Transverse colon (tissue), 4 donors: ENCODE results near the gene FAM111A. TPM values are rescaled to one million over a fixed set of nuclear protein-coding genes. Genes with fewer than 3 reads are reported as not detected.

Source experiments
- DNase-seq: peaks from one replicate; pipeline ENCODE4 v3.0.0-alpha.2; 2019
- H3K27ac ChIP-seq, 4 donors: fragments of 200-600 bp; sonication (generic); 2 replicates each; pipeline ENCODE4 v1.5.1; 2016 to 2018; ENCODE audit warnings: inconsistent platforms in 4 of 4
- H3K27me3 ChIP-seq: fragments of 200-600 bp; sonication (generic); 2 replicates; pipeline ENCODE4 v1.5.1; 2017; ENCODE audit warnings: inconsistent platforms
- H3K36me3 ChIP-seq, 4 donors: fragments of 200-600 bp; sonication (generic); 2 replicates each; pipeline ENCODE4 v1.5.1; 2017 to 2019; ENCODE audit warnings: inconsistent platforms in 4 of 4
- H3K4me1 ChIP-seq, 4 donors: fragments of 200-600 bp; sonication (generic); 2 replicates each; pipeline ENCODE4 v1.5.1; 2017 to 2020; ENCODE audit warnings: inconsistent platforms in 4 of 4
- H3K4me3 ChIP-seq, 4 donors: fragments of 200-600 bp; sonication (generic); 1 replicate in 1 of 4; 2 replicates in 3 of 4; pipeline versions ENCODE4 v1.5.1 to v1.6.1; 2017 to 2019; ENCODE audit warnings: inconsistent platforms in 4 of 4
- H3K9me3 ChIP-seq, 2 donors: fragments of 200-600 bp; sonication (generic); 2 replicates each; pipeline ENCODE4 v1.5.1; 2017 to 2019; ENCODE audit warnings: inconsistent platforms in 2 of 2
- EP300 ChIP-seq: sonication (generic); formaldehyde crosslinking; IDR thresholded peaks from one replicate; pipeline ENCODE4 v1.6.1; 2017; ENCODE audit warnings: antibody characterized with exemption, low read depth
- POLR2A ChIP-seq: fragments of 450-650 bp; IDR thresholded peaks from one replicate; pipeline ENCODE4 v1.6.1; 2016; ENCODE audit warnings: antibody characterized with exemption, mild to moderate bottlenecking, moderate library complexity
- POLR2AphosphoS5 ChIP-seq, 3 donors: sonication (generic); formaldehyde crosslinking; IDR thresholded peaks; one replicate each; pipeline ENCODE4 v1.6.1; 2016; ENCODE audit warnings: antibody characterized with exemption in 3 of 3
- WGBS, 2 donors: methylation state at CpG; one replicate each; pipeline ENCODE4 v1.1.5; 2018; ENCODE audit warnings: low coverage in 1 of 2; 5-methylcytosine and 5-hydroxymethylcytosine counted together
- in situ Hi-C, 4 donors: fragments of 200-750 bp; cut with MboI; loops; one replicate each; pipeline versions ENCODE4 v1.15.0 to v1.15.1; 2017; ENCODE audit warnings: low sequenced_read_pairs in 3 of 4, low pct_ligation_motif_present in 1 of 4, low pct_unique_long_range_greater_than_20kb in 1 of 4
- intact Hi-C: fragments of 100-400 bp; cut with DNase I; formaldehyde crosslinking; loops from one replicate; pipeline ENCODE4 v1.15.1; 2023; ENCODE audit warnings: low total_unique reads
- total RNA-seq, 4 donors: library from RNA; depleted of rRNA; stranded (reverse); fragments of >200 nt; gene quantifications; one replicate each; pipeline ENCODE4 v1.1.0, GENCODE V29; 2016
- TF ChIP-seq, protein P1 (sequence below), 5 experiments: fragments of 200-600 bp in 3 of 5; fragments of 450-650 bp in 2 of 5; sonication (generic) in 3 of 5; IDR thresholded peaks; 1 replicate in 2 of 5; 2 replicates in 3 of 5; pipeline ENCODE4 v1.5.1; 2016 to 2017; ENCODE audit warnings: antibody characterized with exemption in 5 of 5, inconsistent platforms in 3 of 5, mild to moderate bottlenecking in 2 of 5, moderate library complexity in 1 of 5

The FAM111A gene
- total RNA-seq, 4 donors from 2014 or later = 17.6 to 62.1 (median 26.2) TPM

DNA sequence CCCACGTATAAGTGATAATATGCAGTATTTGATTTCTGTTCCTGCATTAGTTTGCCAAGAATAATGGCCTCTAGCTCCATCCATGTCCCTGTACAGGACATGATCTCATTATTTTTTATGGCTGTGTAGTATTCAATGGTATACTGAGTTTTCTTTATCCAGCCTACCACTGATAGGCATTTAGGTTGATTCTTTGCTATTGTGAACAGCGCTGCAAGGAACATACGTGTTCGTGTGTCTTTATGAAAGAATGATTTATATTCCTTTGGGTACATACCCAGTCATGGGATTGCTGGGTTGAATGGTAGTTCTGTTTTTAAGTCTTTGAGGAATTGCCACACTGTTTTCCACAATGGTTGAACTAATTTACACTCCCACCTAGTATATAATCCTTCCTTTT, 1.5 kb upstream of the FAM111A start:
- DNase-seq = no peak
- no peaks in the 10 kb centered on the region for H3K9me3 ChIP-seq
- 91 to 94% methylated on average over 4 of the region's 4 CpGs for WGBS, 2 donors
- H3K27me3 ChIP-seq = no peaks in the 10 kb centered on the region
- H3K27ac ChIP-seq = no peak overlapping the region
- in situ Hi-C loops = loop anchor here in 1 of 4 donors (10.0 kb wide), 1 partner anchor 566 kb away; the partner anchor contains the start of genes LPXN and ZFP91
- H3K36me3 ChIP-seq = no peaks in the 10 kb centered on the region
- H3K4me1 ChIP-seq = peaks cover 0 to 36% (median 22%) of the 10 kb centered on the region in 4 donors
- H3K4me3 ChIP-seq = no peak overlapping the region
- TF ChIP-seq POLR2AphosphoS5 (IDR thresholded peaks at IDR 0.05) = no peak
- TF ChIP-seq EP300 = no peak
- TF ChIP-seq, protein P1, sequence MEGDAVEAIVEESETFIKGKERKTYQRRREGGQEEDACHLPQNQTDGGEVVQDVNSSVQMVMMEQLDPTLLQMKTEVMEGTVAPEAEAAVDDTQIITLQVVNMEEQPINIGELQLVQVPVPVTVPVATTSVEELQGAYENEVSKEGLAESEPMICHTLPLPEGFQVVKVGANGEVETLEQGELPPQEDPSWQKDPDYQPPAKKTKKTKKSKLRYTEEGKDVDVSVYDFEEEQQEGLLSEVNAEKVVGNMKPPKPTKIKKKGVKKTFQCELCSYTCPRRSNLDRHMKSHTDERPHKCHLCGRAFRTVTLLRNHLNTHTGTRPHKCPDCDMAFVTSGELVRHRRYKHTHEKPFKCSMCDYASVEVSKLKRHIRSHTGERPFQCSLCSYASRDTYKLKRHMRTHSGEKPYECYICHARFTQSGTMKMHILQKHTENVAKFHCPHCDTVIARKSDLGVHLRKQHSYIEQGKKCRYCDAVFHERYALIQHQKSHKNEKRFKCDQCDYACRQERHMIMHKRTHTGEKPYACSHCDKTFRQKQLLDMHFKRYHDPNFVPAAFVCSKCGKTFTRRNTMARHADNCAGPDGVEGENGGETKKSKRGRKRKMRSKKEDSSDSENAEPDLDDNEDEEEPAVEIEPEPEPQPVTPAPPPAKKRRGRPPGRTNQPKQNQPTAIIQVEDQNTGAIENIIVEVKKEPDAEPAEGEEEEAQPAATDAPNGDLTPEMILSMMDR (IDR thresholded peaks at IDR 0.05) = no peak
- TF ChIP-seq POLR2A = no peak
- intact Hi-C loops = no loop called here

DNA sequence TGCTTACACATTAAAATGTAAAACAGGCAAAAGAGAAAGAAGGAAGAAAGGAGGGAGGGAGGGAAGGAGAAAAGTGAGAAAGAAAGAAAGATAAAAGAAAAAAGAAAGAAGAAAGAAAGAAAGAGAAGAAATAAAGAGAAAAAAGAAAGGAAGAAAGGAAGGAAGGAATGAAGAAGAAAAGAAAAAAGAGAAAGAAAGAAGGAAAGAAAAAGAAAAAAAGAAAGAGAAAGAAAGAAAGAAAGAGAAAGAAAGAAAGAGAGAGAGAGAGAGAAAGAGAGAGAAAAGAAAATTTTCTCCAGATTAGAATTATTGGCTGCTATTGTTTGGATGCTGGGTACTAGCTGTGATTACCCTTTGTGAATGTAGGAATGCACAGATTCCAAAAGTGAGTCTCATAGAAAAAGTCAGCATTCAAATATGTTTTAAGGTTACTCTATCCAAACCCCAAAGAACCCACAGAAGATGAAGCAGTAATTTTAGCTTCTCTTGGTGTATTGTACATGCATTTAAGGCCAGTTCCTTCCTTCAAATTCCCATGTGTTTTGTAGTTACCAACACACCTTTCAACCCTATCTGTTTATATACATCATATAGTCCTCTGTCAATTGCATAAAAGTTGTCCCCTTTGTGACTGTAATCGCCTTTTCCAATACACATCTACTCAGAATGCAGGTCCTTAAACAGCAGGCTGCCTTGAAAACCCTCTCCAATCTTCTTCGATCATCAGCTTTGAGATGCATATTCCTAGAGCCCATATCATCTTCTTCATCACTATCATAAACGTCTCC, 789 bp upstream of the FAM111A start:
- H3K36me3 ChIP-seq = no peaks in the 10 kb centered on the region
- intact Hi-C loops (no loop called here), in situ Hi-C loops (loop anchor here in 1 of 4 donors (10.0 kb wide), 1 partner anchor 567 kb away; the partner anchor contains the start of genes LPXN and ZFP91)
- H3K9me3 ChIP-seq = no peaks in the 10 kb centered on the region
- no peaks in the 10 kb centered on the region for H3K27me3 ChIP-seq
- WGBS, 2 donors = 0 to 11% methylated on average over 2 to 3 of the region's 3 CpGs
- H3K4me1 ChIP-seq = peaks cover 0 to 39% (median 22%) of the 10 kb centered on the region in 4 donors
- no peak for DNase-seq
- H3K27ac ChIP-seq = peak overlapping the region; percentile 91 to 95 (median 94)
- H3K4me3 ChIP-seq = peak overlapping the region; percentile 42 to 77 (median 64)
- TF ChIP-seq, protein P1 (IDR thresholded peaks at IDR 0.05) = no peak
- no peak for TF ChIP-seq EP300
- TF ChIP-seq POLR2A = no peak
- TF ChIP-seq POLR2AphosphoS5 (IDR thresholded peaks at IDR 0.05) = no peak

DNA sequence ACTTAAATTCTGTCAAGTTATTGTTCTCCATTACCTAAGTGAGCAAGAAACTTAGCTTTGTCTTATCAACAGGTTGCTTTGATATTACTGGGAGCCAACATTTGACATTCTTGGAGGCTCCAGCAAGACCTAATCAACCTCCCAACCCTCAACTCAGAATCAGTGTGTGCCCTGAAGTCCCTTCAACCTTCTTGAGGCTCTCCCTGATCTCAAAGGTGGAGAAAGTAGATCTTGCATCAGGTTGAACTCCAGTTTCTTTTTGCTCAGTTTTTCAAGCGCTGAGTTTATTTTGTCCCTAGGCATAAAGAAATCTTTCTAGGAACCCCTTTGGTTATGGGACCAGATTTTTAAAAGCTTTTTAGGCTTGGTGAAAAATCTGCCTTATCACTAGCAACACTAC, 1.4 kb downstream of the FAM111A start:
- H3K27ac ChIP-seq = peak overlapping the region; percentile 91 to 95 (median 94)
- DNase-seq = no peak
- no peaks in the 10 kb centered on the region for H3K27me3 ChIP-seq
- peak overlapping the region in 3 of 4 donors; percentile 38 to 77 (median 41) for H3K4me3 ChIP-seq
- TF ChIP-seq POLR2A (no peak), EP300 (no peak), POLR2AphosphoS5 (IDR thresholded peaks at IDR 0.05) (no peak)
- TF ChIP-seq, protein P1 (IDR thresholded peaks at IDR 0.05) = no peak
- peaks cover 0 to 44% (median 22%) of the 10 kb centered on the region in 4 donors for H3K4me1 ChIP-seq
- intact Hi-C loops (no loop called here), in situ Hi-C loops (loop anchor here in 1 of 4 donors (10.0 kb wide), 1 partner anchor 569 kb away; the partner anchor contains the start of genes LPXN and ZFP91)
- no peaks in the 10 kb centered on the region for H3K9me3 ChIP-seq
- WGBS, 2 donors = 71 to 100% methylated on average over 1 of the region's 1 CpG
- no peaks in the 10 kb centered on the region for H3K36me3 ChIP-seq

DNA sequence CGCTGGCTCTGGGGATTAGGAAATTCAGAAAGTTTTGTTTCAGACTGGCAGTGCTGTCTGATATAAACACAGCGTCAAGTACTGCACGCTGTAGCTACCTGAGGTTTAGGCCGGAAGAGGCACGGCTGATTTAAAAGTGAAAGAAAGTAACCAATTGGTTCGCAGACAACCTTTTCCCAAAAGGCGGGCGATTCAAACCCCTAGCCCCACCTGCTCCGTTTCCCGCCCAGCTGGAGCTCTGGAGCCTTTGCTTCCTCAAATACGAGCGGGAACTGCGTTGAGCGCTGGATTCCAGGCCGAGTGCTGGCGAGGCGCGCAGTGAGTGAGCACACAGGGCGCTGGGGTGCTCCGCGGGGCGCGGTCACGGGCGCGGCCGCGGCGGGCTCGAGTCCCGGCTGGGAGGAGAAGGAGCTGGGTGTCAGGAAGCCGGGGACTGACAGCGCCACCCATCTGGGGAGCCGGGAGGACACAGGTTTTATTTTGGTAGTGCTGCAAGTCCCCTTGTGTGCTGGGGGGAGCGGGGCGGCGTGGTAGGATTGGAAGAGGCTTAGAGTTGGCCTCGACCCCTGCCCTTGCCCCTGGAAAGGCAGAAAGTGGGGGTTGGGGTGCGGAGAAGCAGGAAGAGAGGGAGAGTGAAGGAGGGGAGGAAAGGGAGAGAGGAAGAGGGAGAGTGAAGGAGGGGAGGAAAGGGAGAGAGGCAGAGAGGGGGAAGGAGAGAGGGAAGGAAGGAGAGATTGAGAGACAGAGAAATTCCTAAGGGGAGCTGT, 2.1 kb downstream of the FAM111A start:
- TF ChIP-seq, protein P1 (IDR thresholded peaks at IDR 0.05) = no peak
- TF ChIP-seq POLR2A (no peak), POLR2AphosphoS5 (IDR thresholded peaks at IDR 0.05) (peak in 2 of 3 donors; percentile 61 to 71)
- H3K9me3 ChIP-seq = no peaks in the 10 kb centered on the region
- no peaks in the 10 kb centered on the region for H3K27me3 ChIP-seq
- peak overlapping the region; percentile 91 to 95 (median 94) for H3K27ac ChIP-seq
- in situ Hi-C loops = loop anchor here in 1 of 4 donors (10.0 kb wide), 1 partner anchor 570 kb away; the partner anchor contains the start of genes LPXN and ZFP91
- peak overlapping the region; percentile 13 to 77 (median 40) for H3K4me3 ChIP-seq
- intact Hi-C loops = no loop called here
- peak; percentile 89 for DNase-seq
- WGBS, 2 donors = 3 to 15% methylated on average over 8 to 39 of the region's 39 CpGs
- H3K4me1 ChIP-seq = peaks cover 0 to 44% (median 22%) of the 10 kb centered on the region in 4 donors
- H3K36me3 ChIP-seq = no peaks in the 10 kb centered on the region
